Medulla oblongata (tissue), 1 donor: ENCODE measurements around the gene CMBL.
A peak's percentile ranks its signal among the peaks of the same experiment; 100 is the strongest.
"Not testable (repeated sequence)": the region's sequence is repeated elsewhere in the genome, so short reads cannot be mapped to it uniquely, and the experiment has no call there.

ENCODE experiments used
- DNase-seq: peaks from one replicate; pipeline ENCODE4 v3.0.0-alpha.2; 2015; ENCODE audit errors: extremely low spot score

The CMBL gene

DNA sequence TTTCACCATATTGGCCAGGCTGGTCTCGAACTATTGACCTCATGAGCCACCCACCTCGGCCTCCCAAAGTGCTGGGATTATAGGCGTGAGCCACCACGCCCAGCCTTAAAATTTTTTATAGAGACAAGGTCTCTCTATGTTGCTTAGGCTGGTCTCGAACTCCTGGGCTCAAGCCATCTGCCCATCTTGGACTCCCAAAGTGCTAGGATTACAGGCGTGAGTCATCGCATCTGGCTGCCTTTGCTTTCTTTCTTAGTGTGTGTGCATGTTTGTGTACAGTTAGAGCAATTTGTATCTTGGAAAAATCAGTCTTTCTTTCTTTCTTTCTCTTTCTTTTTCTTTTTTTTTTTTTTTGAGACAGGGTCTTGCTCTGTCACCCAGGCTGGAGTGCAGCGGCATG, 22.3 kb downstream of the CMBL start:
- not testable (repeated sequence) for DNase-seq

DNA sequence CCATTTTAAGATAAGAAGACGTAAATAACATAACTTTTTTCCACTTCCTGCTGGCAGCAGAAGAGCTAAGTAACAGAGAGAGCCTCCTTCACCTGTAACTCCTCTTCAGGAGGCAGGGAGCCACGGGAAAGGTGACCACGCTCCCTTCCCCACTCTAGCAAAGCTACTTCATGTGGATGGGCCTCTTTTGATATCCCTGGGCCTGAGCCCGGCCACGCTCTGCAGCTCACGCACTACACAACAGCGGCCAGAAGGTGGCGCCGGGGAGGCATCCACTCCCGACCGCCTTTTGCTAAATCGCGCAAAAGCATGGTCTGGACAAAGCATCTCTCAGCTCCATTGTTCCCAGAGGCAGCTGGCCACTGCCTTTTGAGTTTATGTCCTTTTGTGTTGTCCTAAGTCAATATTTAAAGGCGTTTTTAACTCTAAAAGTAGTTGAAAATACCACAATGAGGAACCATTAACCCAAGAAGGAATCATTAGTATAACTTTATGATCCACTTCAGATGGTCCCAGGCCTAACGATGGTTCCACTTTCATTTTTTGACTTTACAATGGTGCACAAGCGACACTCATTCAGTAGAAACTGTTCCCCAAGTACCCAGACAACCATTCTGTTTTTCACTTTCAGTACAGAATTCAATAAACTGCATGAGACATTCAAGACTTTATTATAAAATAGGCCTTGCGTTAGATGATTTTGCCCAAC, 23.6 kb downstream of the CMBL start:
- DNase-seq: peak; percentile 92

DNA sequence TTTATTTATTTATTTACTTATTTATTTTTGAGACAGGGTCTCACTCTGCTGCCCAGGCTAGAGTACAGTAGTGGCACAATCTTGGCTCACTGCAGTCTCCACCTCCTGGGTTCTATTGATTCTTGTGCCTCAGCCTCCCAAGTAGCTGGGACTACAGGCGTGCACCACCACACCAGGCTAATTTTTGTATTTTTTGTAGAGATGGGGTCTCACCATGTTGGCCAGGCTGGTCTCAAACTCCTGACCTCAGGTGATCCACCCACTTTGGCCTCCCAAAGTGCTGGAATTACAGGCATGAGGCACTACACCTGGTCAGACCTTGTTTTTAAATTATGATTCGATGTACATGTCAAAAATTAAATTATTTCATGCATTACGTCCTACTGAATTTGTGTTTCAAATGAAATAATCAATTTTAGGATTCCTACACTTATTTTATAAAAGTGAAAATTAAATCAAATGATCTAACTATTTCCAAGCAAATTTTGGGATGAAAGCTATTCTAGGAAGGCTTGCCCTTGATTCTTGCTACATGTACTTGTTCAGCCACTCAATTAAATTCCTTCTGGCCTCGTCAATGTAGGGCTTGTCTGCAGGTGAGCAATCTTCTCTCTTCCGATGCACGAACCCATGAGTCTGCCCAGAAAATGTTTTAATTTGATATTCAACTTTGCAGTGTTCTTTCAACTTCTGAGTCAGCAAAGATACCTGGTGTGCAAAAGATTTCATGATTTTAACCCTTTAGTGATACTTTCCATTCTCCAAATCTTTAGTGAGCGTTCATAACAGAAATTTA, 27.6 kb downstream of the CMBL start:
- DNase-seq: no peak

DNA sequence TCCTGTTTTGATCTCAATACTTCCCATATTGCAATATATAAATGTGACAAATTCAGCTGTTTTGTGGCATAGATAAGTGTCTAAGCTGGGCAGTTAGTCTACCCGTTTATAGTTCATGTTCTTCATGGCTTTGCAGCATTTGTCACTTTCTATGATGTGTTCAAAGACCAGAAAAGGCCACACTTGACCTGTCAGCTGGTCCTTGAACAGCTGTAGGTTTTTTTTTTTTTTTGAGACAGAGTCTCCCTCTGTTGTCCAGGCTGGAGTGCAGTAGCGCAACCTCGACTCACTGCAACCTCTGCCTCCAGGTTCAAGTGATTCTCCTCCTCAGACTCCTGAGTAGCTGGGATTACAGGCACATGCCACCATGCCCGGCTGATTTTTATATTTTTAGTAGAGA, 28.4 kb downstream of the CMBL start:
- no peak for DNase-seq

DNA sequence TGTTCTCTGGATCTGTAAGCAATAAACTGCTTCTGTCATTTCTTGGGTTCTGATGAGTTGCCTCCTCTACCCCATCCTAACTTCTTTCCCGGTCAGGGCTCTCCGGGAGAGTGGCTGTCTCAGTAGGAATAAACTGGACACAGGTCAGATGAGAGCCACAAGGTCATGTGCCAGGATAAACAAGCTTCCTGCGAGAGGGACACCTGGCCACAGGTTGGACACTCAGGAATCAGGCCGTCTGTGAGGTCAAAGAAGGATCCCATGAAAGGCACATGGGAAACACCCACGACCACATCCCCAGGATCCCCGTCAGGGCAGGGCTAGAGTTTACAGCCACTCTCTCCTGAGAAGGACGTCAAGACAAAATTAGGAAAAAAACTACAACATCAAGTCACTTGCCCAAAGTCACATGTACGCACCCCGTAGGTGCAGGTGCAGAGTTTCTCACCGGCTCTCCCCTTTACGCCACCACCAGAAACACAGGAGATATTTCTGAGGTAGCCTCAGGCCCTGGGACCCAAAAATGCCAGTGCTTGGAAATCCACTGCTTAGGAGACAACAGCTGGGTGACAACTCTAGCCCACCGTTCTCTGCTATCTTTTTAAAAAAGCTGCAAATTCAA, 28.9 kb downstream of the CMBL start:
- DNase-seq: no peak

DNA sequence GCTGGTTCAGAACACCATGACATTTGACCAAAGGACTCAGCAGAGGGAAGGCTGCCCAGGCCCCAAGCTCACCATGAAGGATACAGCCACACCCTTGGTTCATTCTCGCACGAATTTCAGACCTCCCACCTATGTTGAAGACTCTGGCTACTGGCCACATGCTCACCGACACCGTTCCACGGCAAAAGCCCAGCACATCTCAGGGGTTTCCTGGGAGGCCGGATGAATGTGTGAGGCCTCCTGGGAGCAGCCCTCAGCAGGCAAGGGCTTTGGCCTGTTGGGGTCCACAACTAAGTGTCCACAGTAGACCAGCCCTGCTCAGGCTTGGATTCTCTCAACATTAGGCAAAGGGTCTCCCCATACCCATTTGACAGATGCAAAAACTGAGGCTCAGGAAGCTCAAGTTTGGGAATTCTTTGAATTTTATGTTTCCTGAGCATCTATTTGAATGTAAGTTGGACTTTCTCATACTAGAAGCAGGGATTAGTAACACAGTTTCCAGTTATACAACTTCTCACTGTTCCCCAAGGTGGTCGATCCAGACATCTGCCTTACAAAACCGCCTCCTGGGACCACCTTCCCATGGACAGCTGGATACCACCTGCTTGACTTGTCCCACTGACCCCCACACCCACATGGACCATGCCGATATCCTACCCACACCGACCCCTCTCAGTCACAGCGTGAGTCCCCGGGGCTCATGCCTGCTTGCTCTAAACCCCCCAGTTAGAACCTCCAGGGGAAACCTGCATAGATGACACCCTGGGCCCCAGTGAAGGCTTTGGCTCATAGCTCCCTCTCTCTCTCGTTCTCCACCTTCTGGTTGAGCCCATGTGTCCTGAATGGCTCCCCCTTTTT, 29.7 kb downstream of the CMBL start:
- DNase-seq: no peak

DNA sequence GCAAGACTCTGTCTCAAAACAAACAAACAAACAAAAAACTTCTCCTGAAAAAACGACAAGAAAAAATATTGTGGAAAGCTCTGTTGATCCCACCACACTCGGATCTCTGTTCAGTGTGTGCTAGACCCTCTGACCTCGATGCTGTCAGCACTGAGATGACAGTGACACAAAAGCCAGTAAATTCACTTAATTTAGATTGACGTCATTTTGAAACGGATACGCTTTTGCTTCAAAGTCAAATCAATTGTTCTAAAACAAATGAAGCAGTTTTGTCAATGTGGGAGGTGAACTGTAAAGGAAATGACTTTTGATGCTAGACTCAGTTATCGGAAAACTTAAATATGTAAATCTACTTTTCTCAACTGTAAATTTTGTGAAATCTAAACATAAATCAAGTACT, 31.0 kb downstream of the CMBL start:
- DNase-seq: no peak

DNA sequence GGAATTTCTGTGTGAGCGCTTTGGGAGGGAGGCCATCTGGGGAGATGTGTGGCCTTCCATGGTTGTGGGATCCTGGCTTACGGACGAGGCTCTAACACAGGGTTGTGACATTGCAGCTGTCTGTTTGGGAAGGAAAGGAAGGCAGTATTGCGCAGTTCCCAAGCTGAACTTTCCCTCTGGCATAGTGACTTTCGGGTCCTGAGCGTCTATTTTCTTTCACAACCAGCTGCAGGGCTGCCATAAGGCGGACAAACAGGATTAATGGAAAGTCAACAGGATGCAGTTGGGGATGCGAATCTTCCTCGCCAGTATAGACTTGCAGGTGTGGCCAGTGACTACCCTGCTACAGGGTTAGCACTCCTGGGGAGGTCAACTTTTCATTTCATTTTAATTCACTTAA, 31.7 kb downstream of the CMBL start:
- no peak for DNase-seq

DNA sequence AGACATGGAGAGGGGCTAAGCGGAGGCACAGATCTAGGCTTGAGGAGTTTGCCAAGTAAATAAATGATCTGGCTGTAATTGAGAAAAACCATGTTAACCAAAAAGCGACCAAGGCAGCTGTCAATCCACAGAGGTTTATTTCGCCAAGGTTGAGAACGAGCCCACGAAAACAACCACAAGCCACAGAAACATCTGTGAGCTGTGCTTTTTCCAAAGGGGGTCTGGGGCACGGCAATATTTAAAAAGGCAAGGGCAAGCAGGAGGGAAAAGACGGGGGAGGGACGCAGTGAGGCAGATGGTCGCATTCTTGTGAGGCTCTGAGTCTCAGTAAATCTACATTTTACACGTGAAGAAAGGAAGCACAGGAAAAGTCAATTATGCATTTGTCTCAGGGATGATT, 32.2 kb downstream of the CMBL start:
- no peak for DNase-seq

DNA sequence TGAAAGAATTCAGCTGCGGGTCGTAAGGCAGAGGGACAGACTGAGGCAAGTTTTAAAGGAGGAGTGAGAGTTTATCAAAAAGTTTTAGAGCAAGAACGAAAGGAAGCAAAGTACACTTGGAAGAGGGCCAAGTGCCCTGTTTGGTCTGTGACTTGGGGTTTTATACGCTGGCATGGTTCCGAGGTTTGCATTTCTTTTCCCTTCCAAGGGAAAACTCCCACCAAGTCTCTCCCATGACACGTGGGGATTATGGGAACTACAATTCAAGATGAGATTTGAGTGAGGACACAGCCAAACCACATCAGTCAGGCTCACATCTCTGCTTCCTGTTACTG, 34.9 kb downstream of the CMBL start:
- DNase-seq: not testable (repeated sequence)

DNA sequence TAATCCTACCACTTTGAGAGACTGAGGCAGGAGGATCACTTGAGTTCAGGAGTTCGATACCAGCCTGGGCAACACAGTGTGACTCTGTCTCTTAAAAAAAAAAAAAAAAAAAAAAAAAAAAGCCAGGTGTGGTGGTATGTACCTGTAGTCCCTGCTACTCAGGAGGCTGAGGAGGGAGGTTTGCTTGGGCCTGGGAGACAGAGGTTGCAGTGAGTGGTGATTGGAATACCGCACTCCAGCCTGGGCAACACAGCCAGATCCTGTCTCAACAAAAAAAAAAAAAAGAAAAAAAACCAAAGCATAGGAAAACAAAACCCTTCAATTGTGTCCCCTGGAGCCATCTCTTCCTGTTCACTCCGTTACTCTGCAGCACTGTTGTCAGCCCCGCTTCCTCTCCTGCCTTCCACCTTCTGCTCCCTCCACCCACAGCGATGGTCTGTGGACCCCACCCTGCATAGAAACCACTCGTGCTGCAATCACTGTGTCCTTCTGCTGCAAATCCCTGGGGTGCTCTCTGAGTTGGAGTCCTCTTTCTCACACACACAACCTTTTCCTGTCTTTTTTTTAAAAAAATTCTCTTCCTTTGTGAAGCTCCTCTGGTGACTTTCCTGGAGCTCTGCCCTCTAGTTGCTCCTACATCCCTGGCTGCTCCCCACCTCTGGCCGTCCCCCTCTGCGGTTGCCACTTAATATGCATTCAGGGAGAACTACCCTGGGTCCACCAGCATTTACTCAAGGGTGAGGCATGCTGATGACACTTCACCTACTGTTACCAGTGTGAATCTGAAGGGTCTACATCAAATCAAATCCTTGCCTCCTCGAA, 35.4 kb downstream of the CMBL start:
- no peak for DNase-seq

DNA sequence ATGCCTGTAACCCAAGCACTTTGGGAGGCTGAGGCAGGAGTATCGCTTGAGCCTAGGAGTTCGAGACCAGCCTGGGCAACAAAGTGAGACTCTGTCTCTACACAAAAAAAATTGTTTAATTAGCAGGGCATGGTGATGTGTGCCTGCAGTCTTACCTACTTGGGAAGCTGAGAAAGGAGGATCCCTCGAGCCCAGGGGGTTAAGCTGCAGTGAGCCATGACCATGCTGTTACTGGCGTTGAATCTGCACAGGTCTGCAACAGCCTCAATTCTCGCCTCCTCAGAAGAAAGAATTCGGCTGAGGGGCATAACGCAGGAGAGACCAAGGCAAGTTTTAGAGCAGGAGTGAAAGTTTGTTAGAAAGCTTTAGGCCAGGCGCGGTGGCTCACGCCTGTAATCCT, 39.6 kb downstream of the CMBL start:
- no peak for DNase-seq

DNA sequence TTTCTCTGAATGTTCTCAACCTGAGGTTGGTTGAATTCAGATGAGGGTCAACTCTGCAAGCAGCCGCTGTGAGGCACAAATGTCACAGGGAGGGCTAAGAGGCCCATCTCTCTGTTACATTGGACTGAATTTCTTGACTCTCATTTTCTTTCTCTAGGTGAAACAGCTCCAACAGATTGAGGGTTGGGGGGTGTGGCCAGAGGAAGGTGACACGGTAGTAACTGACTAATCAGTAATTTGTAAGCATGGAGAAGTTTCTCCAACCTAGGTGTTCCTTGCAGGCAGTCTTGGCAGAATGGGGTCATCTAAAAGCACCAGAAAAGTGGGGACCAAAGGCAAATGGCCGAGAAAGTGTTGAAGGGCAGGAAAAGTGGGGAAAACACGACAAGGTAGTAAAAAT, 40.9 kb downstream of the CMBL start:
- no peak for DNase-seq

DNA sequence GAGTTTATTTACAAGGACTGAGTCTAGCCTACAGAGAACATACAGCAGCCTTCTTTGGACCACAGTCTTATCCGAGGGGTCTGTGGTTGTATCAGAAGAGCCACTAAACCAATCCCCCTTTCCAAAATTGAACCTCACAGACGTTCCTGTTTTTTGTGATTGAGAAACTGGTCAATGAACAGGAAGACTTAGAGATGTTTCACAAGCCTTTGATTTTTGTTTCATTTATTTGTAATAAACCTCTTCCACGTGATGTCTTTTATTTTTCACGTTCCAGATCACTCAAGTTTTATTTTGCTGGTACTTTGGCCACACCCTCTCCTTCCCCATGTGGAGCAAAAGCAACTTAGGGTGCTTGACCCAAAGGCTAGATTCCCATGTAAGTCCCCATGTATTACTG, 41.6 kb downstream of the CMBL start:
- no peak for DNase-seq

DNA sequence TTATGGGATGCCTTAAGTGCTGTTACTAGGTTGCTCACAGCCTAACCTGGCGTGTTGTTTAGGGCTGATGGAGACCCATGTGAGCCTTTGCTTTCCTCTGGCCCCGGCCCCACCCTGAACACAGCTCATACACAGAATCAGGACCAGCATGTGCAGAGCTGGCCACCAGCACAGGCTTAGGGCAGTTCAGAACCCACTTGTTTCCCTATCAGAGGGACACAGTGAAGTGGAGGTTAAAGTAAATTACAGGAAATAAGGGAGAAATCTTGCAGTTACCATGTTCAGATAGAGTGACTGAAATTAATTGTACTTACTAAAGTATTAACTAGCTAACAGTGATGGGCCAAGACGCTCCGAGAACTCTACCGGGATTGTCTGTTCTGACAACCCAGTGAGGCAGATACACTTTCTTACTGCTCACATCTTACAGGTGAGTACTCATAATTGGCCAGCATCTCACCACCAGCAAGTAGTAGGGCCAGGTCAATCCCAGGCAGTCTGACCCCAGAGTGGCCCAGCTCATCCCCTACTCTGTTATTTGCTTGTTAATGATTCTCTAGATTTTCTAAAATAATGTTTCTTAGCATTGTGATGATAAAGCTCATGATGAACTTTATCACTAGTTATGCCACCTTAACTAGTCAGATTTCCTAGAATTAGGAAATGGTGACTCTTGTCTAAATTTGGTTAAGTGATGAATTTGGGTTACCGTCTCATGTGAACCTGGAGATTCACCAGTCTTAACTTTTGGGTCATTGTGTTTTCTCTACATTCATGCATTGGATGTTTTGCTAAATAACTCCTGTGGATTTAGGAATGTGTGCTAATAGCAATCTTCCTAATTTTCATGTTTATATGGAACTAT, 42.2 kb downstream of the CMBL start:
- no peak for DNase-seq

DNA sequence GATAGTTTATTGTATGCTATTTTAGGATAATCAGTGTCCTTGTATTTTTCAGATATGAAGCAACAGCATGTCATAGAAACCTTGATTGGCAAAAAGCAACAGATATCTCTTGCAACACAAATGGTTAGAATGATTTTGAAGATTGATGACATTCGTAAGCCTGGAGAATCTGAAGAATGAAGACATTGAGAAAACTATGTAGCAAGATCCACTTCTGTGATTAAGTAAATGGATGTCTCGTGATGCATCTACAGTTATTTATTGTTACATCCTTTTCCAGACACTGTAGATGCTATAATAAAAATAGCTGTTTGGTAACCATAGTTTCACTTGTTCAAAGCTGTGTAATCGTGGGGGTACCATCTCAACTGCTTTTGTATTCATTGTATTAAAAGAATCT, 43.1 kb downstream of the CMBL start:
- DNase-seq: no peak

DNA sequence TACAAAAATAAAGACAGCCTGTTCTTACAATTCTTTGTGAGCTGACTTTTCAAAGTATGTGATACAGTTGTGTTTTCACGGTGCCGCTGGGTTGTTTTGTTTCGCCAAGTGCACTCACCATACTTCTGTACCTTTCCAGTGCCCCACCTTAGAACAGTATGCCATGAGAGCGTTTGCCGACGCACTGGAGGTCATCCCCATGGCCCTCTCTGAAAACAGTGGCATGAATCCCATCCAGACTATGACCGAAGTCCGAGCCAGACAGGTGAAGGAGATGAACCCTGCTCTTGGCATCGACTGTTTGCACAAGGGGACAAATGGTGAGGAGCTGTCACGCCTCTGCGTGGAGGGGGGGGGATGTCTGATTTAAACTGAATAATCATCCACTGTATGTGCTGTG, 44.7 kb downstream of the CMBL start:
- no peak for DNase-seq

DNA sequence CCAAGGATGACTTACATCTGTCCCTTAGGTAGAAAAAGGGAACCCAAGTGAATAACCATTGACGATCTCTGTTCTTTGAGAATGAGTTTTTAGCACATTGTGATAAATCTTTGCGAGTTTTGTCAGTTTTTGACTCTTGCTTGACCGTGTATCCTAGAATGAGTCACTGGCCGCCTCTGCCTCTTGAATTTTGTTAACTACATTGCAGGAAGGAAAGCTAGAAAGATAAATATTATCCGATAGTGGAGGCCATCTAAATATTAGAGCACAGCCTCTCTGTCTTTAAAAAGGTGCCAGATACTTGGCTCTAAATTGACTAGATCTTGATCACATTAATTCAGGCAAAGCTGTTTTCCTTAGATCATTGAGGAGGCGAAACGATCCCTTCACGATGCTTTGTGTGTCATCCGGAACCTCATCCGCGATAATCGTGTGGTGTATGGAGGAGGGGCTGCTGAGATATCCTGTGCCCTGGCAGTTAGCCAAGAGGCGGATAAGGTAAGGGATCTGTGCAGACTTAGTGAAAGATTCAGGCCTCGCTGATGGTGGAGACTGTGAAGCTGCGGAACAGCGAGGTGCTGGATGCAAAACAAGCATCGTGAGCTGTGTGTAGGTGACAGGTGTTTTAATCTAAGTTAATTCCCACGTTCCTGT, 45.5 kb downstream of the CMBL start:
- no peak for DNase-seq

DNA sequence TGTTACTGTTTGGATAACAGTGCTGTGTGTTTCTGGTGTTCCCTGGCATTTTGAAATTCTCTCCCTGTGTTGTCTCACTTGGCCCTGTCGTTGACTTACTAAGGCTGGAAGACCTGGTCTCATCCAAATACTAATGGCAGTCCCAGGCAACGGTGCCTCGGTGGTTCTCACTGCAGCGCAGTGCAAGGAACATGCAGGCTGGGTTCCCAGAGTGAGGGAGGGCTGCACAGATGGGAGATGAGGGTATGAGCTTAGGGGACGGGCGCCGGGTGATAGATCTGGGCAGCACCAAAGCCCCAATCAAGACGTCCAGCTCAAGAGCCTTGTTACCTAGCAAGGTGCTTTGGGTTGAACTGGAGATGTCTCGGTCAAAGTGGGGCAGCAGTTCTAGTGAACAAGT, 46.6 kb downstream of the CMBL start:
- DNase-seq: no peak

DNA sequence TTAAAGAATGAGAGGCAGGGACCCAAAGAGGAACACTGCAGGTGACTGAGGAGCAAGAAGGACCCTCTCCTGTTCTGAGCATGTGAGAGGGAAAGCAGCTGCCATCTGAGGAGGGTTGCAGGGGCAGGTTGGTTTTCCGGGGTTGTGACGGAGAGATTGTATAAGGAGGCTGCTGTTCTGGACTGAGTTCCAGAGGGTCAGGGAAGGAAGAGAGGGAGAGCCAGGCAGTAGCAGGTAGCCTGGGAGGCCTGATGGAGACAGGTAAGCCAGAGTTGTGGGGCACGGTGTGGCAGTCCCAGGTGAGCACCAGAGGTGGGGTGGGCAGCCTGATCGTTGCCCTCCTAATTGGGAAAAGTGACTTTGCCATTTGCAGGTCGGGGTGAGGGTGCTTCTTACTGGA, 47.8 kb downstream of the CMBL start:
- no peak for DNase-seq
